IMR-90 (cell line): Measurements from ENCODE around the gene C2orf49. TPM values are rescaled to one million over a fixed set of nuclear protein-coding genes. Genes with fewer than 3 reads are reported as not detected.

ENCODE experiments used
- ATAC-seq: fragments of 200-7000 bp; cut with Tn5 transposase; 2 replicates; pipeline ENCODE4 v1.9.1; 2020; ENCODE audit warnings: low read depth, mild to moderate bottlenecking, moderate library complexity
- BruUV-seq: library from RNA; stranded (reverse); fragments of 400-500 nt; replicated peaks from 2 replicates; lab custom pipeline; 2021; lab: Mats Ljungman, UMichigan
- CTCF ChIA-PET: fragments of 300-600 bp; formaldehyde crosslinking; extraction: SDS; loops from one replicate; lab custom pipeline; 2021; ENCODE audit warnings: antibody characterized with exemption; lab: Yijun Ruan, JAX
- POLR2A ChIA-PET: fragments of 300-600 bp; sonication (Branson Sonifier 250); formaldehyde crosslinking; loops from one replicate; lab custom pipeline; 2022; ENCODE audit warnings: antibody characterized with exemption; ENCODE audit not compliant: unreplicated experiment; lab: Charles Lee
- DNase-seq: peaks from one replicate; pipeline ENCODE4 v3.0.0; 2013
- H2AFZ ChIP-seq: replicated peaks from 2 replicates; pipeline ENCODE3; 2013; ENCODE audit warnings: low read length, mild to moderate bottlenecking; ENCODE audit not compliant: poor library complexity
- H2AK5ac ChIP-seq: 2 replicates; pipeline ENCODE4 v1.6.1; 2013; ENCODE audit warnings: low read depth, low read length, inconsistent platforms
- H2AK9ac ChIP-seq: replicated peaks from 2 replicates; pipeline ENCODE3; 2013; ENCODE audit warnings: mild to moderate bottlenecking, low read depth, low read length, moderate library complexity; ENCODE audit not compliant: poor library complexity
- H2BK120ac ChIP-seq: 2 replicates; pipeline ENCODE4 v1.6.1; 2013; ENCODE audit warnings: low read depth, low read length, inconsistent platforms
- H2BK15ac ChIP-seq: 3 replicates; pipeline ENCODE4 v1.6.1; 2013; ENCODE audit warnings: low read depth, low read length, inconsistent platforms
- H2BK20ac ChIP-seq: 2 replicates; pipeline ENCODE4 v1.6.1; 2013; ENCODE audit warnings: low read depth, mild to moderate bottlenecking, inconsistent platforms, low read length, moderate library complexity
- H2BK5ac ChIP-seq: 2 replicates; pipeline ENCODE4 v1.6.1; 2013; ENCODE audit warnings: mild to moderate bottlenecking, low read depth, low read length, inconsistent platforms; ENCODE audit not compliant: poor library complexity, severe bottlenecking
- H3K14ac ChIP-seq: replicated peaks from 2 replicates; pipeline ENCODE4 v1.6.1; 2013; ENCODE audit warnings: low read depth, low read length, inconsistent platforms
- H3K18ac ChIP-seq: 2 replicates; pipeline ENCODE4 v1.6.1; 2013; ENCODE audit warnings: low read depth, low read length, control low read depth
- H3K23ac ChIP-seq: 2 replicates; pipeline ENCODE4 v1.6.1; 2013; ENCODE audit warnings: low read depth, low read length, inconsistent platforms
- H3K27ac ChIP-seq: 2 replicates; pipeline ENCODE4 v1.5.1; 2013; ENCODE audit warnings: mild to moderate bottlenecking, control low read depth, low read length; ENCODE audit not compliant: insufficient read depth
- H3K27me3 ChIP-seq: 2 replicates; pipeline ENCODE4 v1.6.1; 2013; ENCODE audit warnings: low read length; ENCODE audit not compliant: control insufficient read depth, insufficient read depth
- H3K36me3 ChIP-seq: 2 replicates; pipeline ENCODE4 v1.6.1; 2013; ENCODE audit warnings: low read length, mixed read lengths; ENCODE audit not compliant: control insufficient read depth, insufficient read depth
- H3K4ac ChIP-seq: 2 replicates; pipeline ENCODE4 v1.6.1; 2013; ENCODE audit warnings: low read depth, low read length, inconsistent platforms
- H3K4me1 ChIP-seq: 2 replicates; pipeline ENCODE4 v1.6.1; 2013; ENCODE audit warnings: low read length, mixed read lengths; ENCODE audit not compliant: control insufficient read depth, insufficient read depth
- H3K4me2 ChIP-seq: 2 replicates; pipeline ENCODE4 v1.6.1; 2013; ENCODE audit warnings: low read depth, mild to moderate bottlenecking, control low read depth, low read length, moderate library complexity
- H3K4me3 ChIP-seq: 2 replicates; pipeline ENCODE4 v1.5.1; 2013; ENCODE audit warnings: low read depth, mild to moderate bottlenecking, control low read depth, low read length, moderate library complexity; ENCODE audit not compliant: insufficient read depth
- H3K56ac ChIP-seq: 2 replicates; pipeline ENCODE4 v1.6.1; 2013; ENCODE audit warnings: low read length, inconsistent platforms; ENCODE audit not compliant: insufficient read depth; ENCODE audit errors: extremely low read depth
- H3K79me1 ChIP-seq, 2 experiments: 2 replicates each; pipeline ENCODE4 v1.6.1; 2013; ENCODE audit warnings: low read length in 2 of 2, inconsistent platforms in 1 of 2, low read depth in 1 of 2
- H3K9ac ChIP-seq: 2 replicates; pipeline ENCODE4 v1.6.1; 2013; ENCODE audit warnings: low read depth, low read length, control low read depth
- H3K9me1 ChIP-seq: 2 replicates; pipeline ENCODE4 v1.6.1; 2013; ENCODE audit warnings: low read length, inconsistent platforms; ENCODE audit not compliant: insufficient read depth
- H3K9me3 ChIP-seq: 2 replicates; pipeline ENCODE4 v1.6.1; 2013; ENCODE audit warnings: low read length; ENCODE audit not compliant: control insufficient read depth, insufficient read depth
- H4K20me1 ChIP-seq: 2 replicates; pipeline ENCODE4 v1.6.1; 2013; ENCODE audit warnings: low read length, inconsistent platforms; ENCODE audit not compliant: insufficient read depth
- H4K5ac ChIP-seq: 2 replicates; pipeline ENCODE4 v1.6.1; 2013; ENCODE audit warnings: mild to moderate bottlenecking, low read depth, low read length, control low read depth
- H4K8ac ChIP-seq, 2 experiments: 2 replicates each; pipeline ENCODE4 v1.6.1; 2013; ENCODE audit warnings: low read depth in 2 of 2, low read length in 2 of 2, control low read depth in 1 of 2, inconsistent platforms in 1 of 2
- H4K91ac ChIP-seq: 2 replicates; pipeline ENCODE4 v1.6.1; 2013; ENCODE audit warnings: low read depth, low read length, inconsistent platforms; ENCODE audit not compliant: insufficient read depth
- BHLHE40 ChIP-seq: fragments of 150-350 bp; IDR thresholded peaks from 2 replicates; pipeline ENCODE4 v1.6.1; 2016; ENCODE audit warnings: mild to moderate bottlenecking, low read depth, low read length
- CEBPB ChIP-seq: IDR thresholded peaks from 2 replicates; pipeline ENCODE4 v1.6.1; 2012; ENCODE audit warnings: low read depth, low read length, improper control_type of control experiment
- CHD1 ChIP-seq: IDR thresholded peaks from 2 replicates; pipeline ENCODE4 v1.6.1; 2012; ENCODE audit warnings: low read depth, low read length, improper control_type of control experiment
- CTCF ChIP-seq: conservative IDR thresholded peaks from 2 replicates; pipeline ENCODE4 v1.5.1; 2012; ENCODE audit warnings: mild to moderate bottlenecking, low read depth, low read length, improper control_type of control experiment
- FOS ChIP-seq: fragments of 150-350 bp; IDR thresholded peaks from 2 replicates; pipeline ENCODE4 v1.6.1; 2016; ENCODE audit warnings: low read depth, low read length
- MAZ ChIP-seq: IDR thresholded peaks from 2 replicates; pipeline ENCODE4 v1.6.1; 2012; ENCODE audit warnings: low read depth, mild to moderate bottlenecking, low read length, improper control_type of control experiment, moderate library complexity, borderline replicate concordance
- MXI1 ChIP-seq: IDR thresholded peaks from 2 replicates; pipeline ENCODE4 v1.6.1; 2012; ENCODE audit warnings: low read depth, mild to moderate bottlenecking, low read length, moderate library complexity, borderline replicate concordance
- NFE2L2 ChIP-seq: fragments of 150-350 bp; IDR thresholded peaks from 2 replicates; pipeline ENCODE4 v1.6.1; 2016; ENCODE audit warnings: low read depth, mild to moderate bottlenecking, low read length
- POLR2A ChIP-seq: IDR thresholded peaks from 2 replicates; pipeline ENCODE4 v1.6.1; 2012; ENCODE audit warnings: mild to moderate bottlenecking, low read depth, low read length
- RAD21 ChIP-seq: IDR thresholded peaks from 2 replicates; pipeline ENCODE4 v1.6.1; 2012; ENCODE audit warnings: low read length, improper control_type of control experiment
- RFX5 ChIP-seq: IDR thresholded peaks from 2 replicates; pipeline ENCODE4 v1.8.0; 2012; ENCODE audit warnings: low read depth, mild to moderate bottlenecking, low read length, moderate library complexity
- WGBS, 2 experiments: methylation state at CpG; one replicate each; pipeline versions ENCODE4 v1.1.5 to v1.1.7; 2013; ENCODE audit warnings: missing lambda C conversion rate in 2 of 2; ENCODE audit not compliant: insufficient read length in 1 of 2; ENCODE audit errors: extremely low coverage in 2 of 2; 5-methylcytosine and 5-hydroxymethylcytosine counted together
- dilution Hi-C: fragments of 300-500 bp; cut with HindIII; formaldehyde crosslinking; loops from one replicate; pipeline ENCODE4 v1.14.3; 2018; ENCODE audit warnings: low sequenced_read_pairs; ENCODE audit not compliant: unreplicated experiment
- in situ Hi-C: fragments of 300-500 bp; cut with MboI; formaldehyde crosslinking; loops from 3 replicates; pipeline ENCODE4 v1.14.3; 2019; ENCODE audit warnings: low sequenced_read_pairs, inconsistent platforms, mixed read lengths
- intact Hi-C: fragments of 100-400 bp; cut with micrococcal nuclease; formaldehyde crosslinking; loops from 2 replicates; pipeline ENCODE4 v1.10.0; 2022
- polyA plus RNA-seq, 3 experiments: library from polyadenylated mRNA; depleted of rRNA; stranded (reverse); fragments of >200 nt; gene quantifications; 2 replicates each; pipeline ENCODE4 v1.2.3, GENCODE V29; 2012; ENCODE audit warnings: low replicate concordance in 1 of 3
- total RNA-seq: library from RNA; depleted of rRNA; stranded (reverse); fragments of >200 nt; gene quantifications from 2 replicates; pipeline ENCODE4 v1.2.3, GENCODE V29; 2012
- TF ChIP-seq, protein P1 (sequence below): fragments of 150-350 bp; IDR thresholded peaks from 2 replicates; pipeline ENCODE4 v1.6.1; 2017; ENCODE audit warnings: mild to moderate bottlenecking, antibody characterized with exemption, low read length, low read depth
- TF ChIP-seq, protein P2 (sequence below): fragments of 150-350 bp; IDR thresholded peaks from 2 replicates; pipeline ENCODE4 v1.6.1; 2016; ENCODE audit warnings: low read depth, mild to moderate bottlenecking, low read length, moderate library complexity, borderline replicate concordance

The C2orf49 gene
- total and polyA plus RNA-seq, 2 of the 4 experiments (the other 2 are of a cell fraction), result 3.8 to 8.5 TPM

- H2AK9ac ChIP-seq, result no peak overlapping the region
- intact Hi-C loops, result loop anchor here (1.0 kb wide), 1 partner anchor 151 kb away; no protein-coding TSS in a partner anchor
- dilution Hi-C loops, result no loop called here
- peaks cover 64% of the 10 kb centered on the region for H4K20me1 ChIP-seq
- H4K91ac ChIP-seq, result no peak overlapping the region
- DNase-seq (peak; percentile 86), ATAC-seq (peak; percentile 50)
- H2AFZ ChIP-seq, result peak overlapping the region; percentile 79
- no TSS peak for BruUV-seq
- peak overlapping the region; percentile 65 for H3K14ac ChIP-seq
- no peak overlapping the region for H2BK15ac ChIP-seq
- H2BK20ac ChIP-seq, result no peak overlapping the region; the same call in 1 of the 2 replicates
- H3K56ac ChIP-seq, result no peak overlapping the region
- peak overlapping the region; percentile 35 for H3K27ac ChIP-seq
- in situ Hi-C loops, result loop anchor here (5.0 kb wide), 1 partner anchor 147 kb away; no protein-coding TSS in a partner anchor
- H2AK5ac ChIP-seq, result peak overlapping the region; percentile 30; the same call in 1 of the 2 replicates
- no peak overlapping the region for H3K4me3 ChIP-seq
- no peak overlapping the region for H3K4me2 ChIP-seq
- 42% methylated on average over 10 of the region's 30 CpGs; no CpG with 5 or more reads in 1 of the 2 experiments for WGBS, 2 experiments
- peaks cover 21% of the 10 kb centered on the region for H3K9me1 ChIP-seq
- H3K9me3 ChIP-seq, result no peaks in the 10 kb centered on the region
- POLR2A ChIA-PET, result no interaction called here
- H3K23ac ChIP-seq, result no peak overlapping the region
- H3K36me3 ChIP-seq, result peaks cover 83% of the 10 kb centered on the region
- peaks cover 31% of the 10 kb centered on the region for H3K4me1 ChIP-seq
- H3K27me3 ChIP-seq, result no peaks in the 10 kb centered on the region
- peak overlapping the region; percentile 38 for H2BK120ac ChIP-seq
- no peak overlapping the region for H3K9ac ChIP-seq
- H2BK5ac ChIP-seq, result peak overlapping the region; percentile 53
- no peak overlapping the region for H4K5ac ChIP-seq
- CTCF ChIA-PET, result interaction anchor here (0.8 to 1.5 kb wide), 3 partner anchors 14 to 152 kb away, joined by 4 to 9 read pairs (median 5); no protein-coding TSS in a partner anchor
- no peak overlapping the region for H3K18ac ChIP-seq
- peaks cover 52 to 90% of the 10 kb centered on the region in 2 experiments for H3K79me1 ChIP-seq
- peak overlapping the region; percentile 48 for H3K4ac ChIP-seq
- H4K8ac ChIP-seq, result peak overlapping the region in 1 of 2 experiments; percentile 31; a peak in 2 of 4 replicates
- TF ChIP-seq FOS (no peak), RAD21 (peak; percentile 84), MAZ (no peak), CTCF (peak; percentile 76), RFX5 (no peak), CEBPB (0 out of 2 replicates have a peak, but pooled peaks have one; percentile 20), BHLHE40 (peak; percentile 29; the same call in 1 of the 2 replicates), NFE2L2 (no peak), CHD1 (no peak), POLR2A (no peak), MXI1 (peak; percentile 58; the same call in 1 of the 2 replicates)
- TF ChIP-seq, protein P1, sequence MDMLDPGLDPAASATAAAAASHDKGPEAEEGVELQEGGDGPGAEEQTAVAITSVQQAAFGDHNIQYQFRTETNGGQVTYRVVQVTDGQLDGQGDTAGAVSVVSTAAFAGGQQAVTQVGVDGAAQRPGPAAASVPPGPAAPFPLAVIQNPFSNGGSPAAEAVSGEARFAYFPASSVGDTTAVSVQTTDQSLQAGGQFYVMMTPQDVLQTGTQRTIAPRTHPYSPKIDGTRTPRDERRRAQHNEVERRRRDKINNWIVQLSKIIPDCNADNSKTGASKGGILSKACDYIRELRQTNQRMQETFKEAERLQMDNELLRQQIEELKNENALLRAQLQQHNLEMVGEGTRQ, result no peak
- TF ChIP-seq, protein P2, sequence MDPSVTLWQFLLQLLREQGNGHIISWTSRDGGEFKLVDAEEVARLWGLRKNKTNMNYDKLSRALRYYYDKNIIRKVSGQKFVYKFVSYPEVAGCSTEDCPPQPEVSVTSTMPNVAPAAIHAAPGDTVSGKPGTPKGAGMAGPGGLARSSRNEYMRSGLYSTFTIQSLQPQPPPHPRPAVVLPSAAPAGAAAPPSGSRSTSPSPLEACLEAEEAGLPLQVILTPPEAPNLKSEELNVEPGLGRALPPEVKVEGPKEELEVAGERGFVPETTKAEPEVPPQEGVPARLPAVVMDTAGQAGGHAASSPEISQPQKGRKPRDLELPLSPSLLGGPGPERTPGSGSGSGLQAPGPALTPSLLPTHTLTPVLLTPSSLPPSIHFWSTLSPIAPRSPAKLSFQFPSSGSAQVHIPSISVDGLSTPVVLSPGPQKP, result no peak
Observed at GRCh38 chr2:105369777-105370690, 32.7 kb downstream of the C2orf49 start.
